HEK293 (cell line): ENCODE data around the gene EEFSEC.

Experiments
- CTCF ChIA-PET: fragments of 350-600 bp; formaldehyde crosslinking; extraction: SDS; loops from one replicate; lab custom pipeline; 2021; ENCODE audit warnings: antibody characterized with exemption; lab: Yijun Ruan, JAX
- POLR2A ChIA-PET: fragments of 300-600 bp; formaldehyde crosslinking; extraction: SDS; loops from one replicate; lab custom pipeline; 2020; ENCODE audit warnings: antibody characterized with exemption, inconsistent platforms; lab: Yijun Ruan, JAX
- H3K27ac ChIP-seq: fragments of 200-500 bp; sonication (Bioruptor generic); 2 replicates; pipeline ENCODE4 v1.5.1; 2014; ENCODE audit warnings: low read depth, low read length, control low read depth, inconsistent platforms; ENCODE audit errors: extremely low read depth
- H3K36me3 ChIP-seq, 2 experiments: fragments of 200-500 bp in 1 of 2; sonication (Bioruptor generic) in 1 of 2; 1 replicate in 1 of 2; 2 replicates in 1 of 2; pipeline ENCODE4 v1.5.1; 2014 to 2017; ENCODE audit warnings: inconsistent platforms in 2 of 2, low read length in 2 of 2; ENCODE audit not compliant: control insufficient read depth in 2 of 2, insufficient read depth in 1 of 2
- H3K4me1 ChIP-seq: fragments of 200-500 bp; sonication (Bioruptor generic); 2 replicates; pipeline ENCODE4 v1.5.1; 2014; ENCODE audit warnings: mild to moderate bottlenecking, low read length, inconsistent platforms; ENCODE audit not compliant: control insufficient read depth, insufficient read depth
- H3K4me3 ChIP-seq: 2 replicates; pipeline ENCODE4 v1.5.1; 2011; ENCODE audit warnings: low read depth, mild to moderate bottlenecking, control low read depth, low read length, moderate library complexity
- H3K9me3 ChIP-seq: fragments of 200-500 bp; sonication (Bioruptor generic); 2 replicates; pipeline ENCODE4 v1.5.1; 2014; ENCODE audit warnings: low read depth, low read length, inconsistent platforms; ENCODE audit not compliant: control insufficient read depth, insufficient read depth
- CTCF ChIP-seq: fragments of 450-650 bp; formaldehyde crosslinking; IDR thresholded peaks from 2 replicates; pipeline ENCODE4 v1.5.1; 2016; ENCODE audit warnings: missing biosample characterization, missing genetic modification characterization
- HOXA7 ChIP-seq: sonication (generic); formaldehyde crosslinking; IDR thresholded peaks from 2 replicates; pipeline ENCODE4 v1.8.1; 2022; ENCODE audit warnings: missing genetic modification reagents, borderline replicate concordance
- HOXD13 ChIP-seq: sonication (generic); formaldehyde crosslinking; IDR thresholded peaks from 2 replicates; pipeline ENCODE4 v1.8.0; 2022; ENCODE audit warnings: missing genetic modification reagents, borderline replicate concordance
- OSR2 ChIP-seq: fragments of 450-650 bp; formaldehyde crosslinking; IDR thresholded peaks from 2 replicates; pipeline ENCODE4 v1.5.1; 2016; ENCODE audit warnings: missing biosample characterization, missing genetic modification characterization
- ZBTB48 ChIP-seq: fragments of 450-650 bp; formaldehyde crosslinking; IDR thresholded peaks from 2 replicates; pipeline ENCODE4 v1.5.1; 2016; ENCODE audit warnings: missing biosample characterization, missing genetic modification characterization
- ZBTB49 ChIP-seq: fragments of 450-650 bp; formaldehyde crosslinking; IDR thresholded peaks from 2 replicates; pipeline ENCODE4 v1.5.1; 2016; ENCODE audit warnings: missing biosample characterization, missing genetic modification characterization, low read depth
- ZFHX2 ChIP-seq: fragments of 450-650 bp; formaldehyde crosslinking; conservative IDR thresholded peaks from 2 replicates; pipeline ENCODE4 v1.5.1; 2016; ENCODE audit warnings: missing biosample characterization, missing genetic modification characterization
- ZNF112 ChIP-seq: fragments of 450-650 bp; formaldehyde crosslinking; IDR thresholded peaks from 2 replicates; pipeline ENCODE4 v1.5.0; 2017; ENCODE audit warnings: missing biosample characterization, missing genetic modification characterization
- ZNF175 ChIP-seq: fragments of 450-650 bp; formaldehyde crosslinking; IDR thresholded peaks from 2 replicates; pipeline ENCODE4 v1.5.1; 2016; ENCODE audit warnings: missing biosample characterization, missing genetic modification characterization
- ZNF2 ChIP-seq: fragments of 450-650 bp; formaldehyde crosslinking; IDR thresholded peaks from 2 replicates; pipeline ENCODE4 v1.5.1; 2016; ENCODE audit warnings: missing biosample characterization, missing genetic modification characterization
- ZNF302 ChIP-seq: fragments of 450-650 bp; formaldehyde crosslinking; IDR thresholded peaks from 2 replicates; pipeline ENCODE4 v1.5.1; 2016; ENCODE audit warnings: missing biosample characterization, missing genetic modification characterization, low read depth
- ZNF335 ChIP-seq: fragments of 450-650 bp; formaldehyde crosslinking; conservative IDR thresholded peaks from 2 replicates; pipeline ENCODE4 v1.5.1; 2016; ENCODE audit warnings: missing biosample characterization, missing genetic modification characterization
- ZNF37A ChIP-seq: fragments of 450-650 bp; IDR thresholded peaks from 2 replicates; pipeline ENCODE4 v1.5.1; 2018; ENCODE audit warnings: missing biosample characterization, missing genetic modification characterization
- ZNF404 ChIP-seq: fragments of 450-650 bp; formaldehyde crosslinking; IDR thresholded peaks from 2 replicates; pipeline ENCODE4 v1.5.1; 2017; ENCODE audit warnings: missing biosample characterization, missing genetic modification characterization
- ZNF561 ChIP-seq: fragments of 450-650 bp; IDR thresholded peaks from 2 replicates; pipeline ENCODE4 v1.5.1; 2018; ENCODE audit warnings: missing biosample characterization, missing genetic modification characterization, borderline replicate concordance
- ZNF629 ChIP-seq: fragments of 450-650 bp; formaldehyde crosslinking; IDR thresholded peaks from 2 replicates; pipeline ENCODE4 v1.5.1; 2017; ENCODE audit warnings: missing biosample characterization, missing genetic modification characterization
- ZNF707 ChIP-seq: fragments of 450-650 bp; formaldehyde crosslinking; IDR thresholded peaks from 2 replicates; pipeline ENCODE4 v1.5.1; 2016; ENCODE audit warnings: missing biosample characterization, missing genetic modification characterization
- ZNF792 ChIP-seq: fragments of 450-650 bp; formaldehyde crosslinking; IDR thresholded peaks from 2 replicates; pipeline ENCODE4 v1.5.1; 2016; ENCODE audit warnings: missing biosample characterization, missing genetic modification characterization
- TF ChIP-seq, protein P1 (sequence below): fragments of 450-650 bp; formaldehyde crosslinking; IDR thresholded peaks from 2 replicates; pipeline ENCODE4 v1.5.1; 2017; ENCODE audit warnings: missing biosample characterization, missing genetic modification characterization
- TF ChIP-seq, protein P2 (sequence below): fragments of 450-650 bp; formaldehyde crosslinking; IDR thresholded peaks from 2 replicates; pipeline ENCODE4 v1.5.1; 2017; ENCODE audit warnings: missing biosample characterization, missing genetic modification characterization
- TF ChIP-seq, protein P3 (sequence below): fragments of 450-650 bp; formaldehyde crosslinking; IDR thresholded peaks from 2 replicates; pipeline ENCODE4 v1.5.1; 2016; ENCODE audit warnings: missing biosample characterization, missing genetic modification characterization
- TF ChIP-seq, protein P4 (sequence below): fragments of 450-650 bp; formaldehyde crosslinking; IDR thresholded peaks from 2 replicates; pipeline ENCODE4 v1.5.1; 2016; ENCODE audit warnings: missing biosample characterization, missing genetic modification characterization

The EEFSEC gene

GRCh38 chr3:128174675-128175590 is 21.7 kb downstream of the EEFSEC start (continued):
- TF ChIP-seq, protein P1, sequence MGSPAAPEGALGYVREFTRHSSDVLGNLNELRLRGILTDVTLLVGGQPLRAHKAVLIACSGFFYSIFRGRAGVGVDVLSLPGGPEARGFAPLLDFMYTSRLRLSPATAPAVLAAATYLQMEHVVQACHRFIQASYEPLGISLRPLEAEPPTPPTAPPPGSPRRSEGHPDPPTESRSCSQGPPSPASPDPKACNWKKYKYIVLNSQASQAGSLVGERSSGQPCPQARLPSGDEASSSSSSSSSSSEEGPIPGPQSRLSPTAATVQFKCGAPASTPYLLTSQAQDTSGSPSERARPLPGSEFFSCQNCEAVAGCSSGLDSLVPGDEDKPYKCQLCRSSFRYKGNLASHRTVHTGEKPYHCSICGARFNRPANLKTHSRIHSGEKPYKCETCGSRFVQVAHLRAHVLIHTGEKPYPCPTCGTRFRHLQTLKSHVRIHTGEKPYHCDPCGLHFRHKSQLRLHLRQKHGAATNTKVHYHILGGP (tag by site-specific recombination): no peak
- 0 out of 2 replicates have a peak, but pooled peaks have one; percentile 23 for TF ChIP-seq ZFHX2 (tag by site-specific recombination)
- TF ChIP-seq, protein P2, sequence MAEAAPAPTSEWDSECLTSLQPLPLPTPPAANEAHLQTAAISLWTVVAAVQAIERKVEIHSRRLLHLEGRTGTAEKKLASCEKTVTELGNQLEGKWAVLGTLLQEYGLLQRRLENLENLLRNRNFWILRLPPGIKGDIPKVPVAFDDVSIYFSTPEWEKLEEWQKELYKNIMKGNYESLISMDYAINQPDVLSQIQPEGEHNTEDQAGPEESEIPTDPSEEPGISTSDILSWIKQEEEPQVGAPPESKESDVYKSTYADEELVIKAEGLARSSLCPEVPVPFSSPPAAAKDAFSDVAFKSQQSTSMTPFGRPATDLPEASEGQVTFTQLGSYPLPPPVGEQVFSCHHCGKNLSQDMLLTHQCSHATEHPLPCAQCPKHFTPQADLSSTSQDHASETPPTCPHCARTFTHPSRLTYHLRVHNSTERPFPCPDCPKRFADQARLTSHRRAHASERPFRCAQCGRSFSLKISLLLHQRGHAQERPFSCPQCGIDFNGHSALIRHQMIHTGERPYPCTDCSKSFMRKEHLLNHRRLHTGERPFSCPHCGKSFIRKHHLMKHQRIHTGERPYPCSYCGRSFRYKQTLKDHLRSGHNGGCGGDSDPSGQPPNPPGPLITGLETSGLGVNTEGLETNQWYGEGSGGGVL: peak; percentile 63

DNA sequence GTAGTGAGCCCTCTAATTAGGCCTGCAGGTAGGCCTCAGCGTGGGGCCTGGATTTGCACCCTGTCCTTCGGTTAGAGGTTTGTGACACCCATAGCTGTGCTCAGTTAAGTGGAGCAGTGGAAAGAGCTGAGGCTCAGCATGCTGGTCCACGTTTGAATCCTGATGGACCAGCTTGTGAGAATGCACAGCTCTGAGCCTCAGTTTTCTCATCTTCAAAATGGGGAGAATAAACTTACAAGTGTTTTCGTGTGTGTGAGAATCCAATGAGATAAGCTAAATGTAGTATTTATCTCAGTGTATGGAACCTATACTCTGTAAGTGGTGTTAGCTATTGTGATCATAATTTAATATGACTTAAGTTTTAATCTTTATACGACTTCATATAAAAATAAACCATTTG is 22.5 kb downstream of the EEFSEC start:
- POLR2A ChIA-PET: interaction anchor here (0.7 kb wide), 1 partner anchor 144 kb away, joined by 3 read pairs; no protein-coding TSS in a partner anchor
- H3K4me1 ChIP-seq: no peaks in the 10 kb centered on the region
- no peaks in the 10 kb centered on the region for H3K36me3 ChIP-seq
- H3K4me3 ChIP-seq: no peak overlapping the region
- no peak for TF ChIP-seq ZNF707 (tag by site-specific recombination)
- no peak for TF ChIP-seq ZBTB49
- TF ChIP-seq ZNF629: no peak
- TF ChIP-seq CTCF: no peak
- no peak for TF ChIP-seq ZNF2
- TF ChIP-seq ZNF792 (tag by site-specific recombination): no peak
- TF ChIP-seq, protein P3, sequence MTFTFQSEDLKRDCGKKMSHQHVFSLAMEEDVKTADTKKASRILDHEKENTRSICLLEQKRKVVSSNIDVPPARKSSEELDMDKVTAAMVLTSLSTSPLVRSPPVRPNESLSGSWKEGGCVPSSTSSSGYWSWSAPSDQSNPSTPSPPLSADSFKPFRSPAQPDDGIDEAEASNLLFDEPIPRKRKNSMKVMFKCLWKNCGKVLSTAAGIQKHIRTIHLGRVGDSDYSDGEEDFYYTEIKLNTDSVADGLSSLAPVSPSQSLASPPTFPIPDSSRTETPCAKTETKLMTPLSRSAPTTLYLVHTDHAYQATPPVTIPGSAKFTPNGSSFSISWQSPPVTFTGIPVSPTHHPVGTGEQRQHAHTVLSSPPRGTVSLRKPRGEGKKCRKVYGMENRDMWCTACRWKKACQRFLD (tag by site-specific recombination): no peak
- no peak for TF ChIP-seq ZNF37A (tag by site-specific recombination)
- CTCF ChIA-PET: interaction anchor here (0.7 kb wide), 1 partner anchor 146 kb away, joined by 3 read pairs; no protein-coding TSS in a partner anchor
- no peaks in the 10 kb centered on the region for H3K9me3 ChIP-seq
- no peak overlapping the region for H3K27ac ChIP-seq

DNA sequence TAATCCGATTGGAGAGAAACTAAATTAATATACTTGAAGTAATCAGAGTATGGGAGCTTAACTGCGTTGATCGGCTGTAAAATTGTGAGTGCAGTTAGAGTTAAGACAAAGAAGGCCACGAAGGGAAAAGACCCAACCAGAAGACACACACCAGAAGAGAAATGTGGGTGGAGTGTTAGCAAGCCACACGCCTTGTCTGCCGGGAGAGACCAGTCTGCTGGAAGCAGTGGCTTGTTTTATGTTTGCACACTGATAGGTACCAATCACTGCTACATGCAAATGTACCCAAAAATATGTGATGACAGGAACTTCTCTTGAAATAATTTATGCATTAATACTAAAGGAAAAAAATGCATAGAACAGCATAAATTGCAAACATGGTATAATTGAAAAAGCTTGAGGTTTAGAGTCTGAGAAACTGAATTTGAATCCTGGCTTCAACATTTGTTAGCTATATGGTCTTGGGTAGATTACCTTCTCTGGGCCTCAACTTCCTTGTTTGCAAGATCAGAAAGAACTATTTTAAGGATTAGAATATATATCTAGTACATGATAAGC is 23.1 kb downstream of the EEFSEC start:
- ChIA-PET CTCF (interaction anchor here (0.7 to 0.8 kb wide), 3 partner anchors 50 to 330 kb away, joined by 3 to 5 read pairs (median 3); no protein-coding TSS in a partner anchor), POLR2A (interaction anchor here (0.7 kb wide), 1 partner anchor 143 kb away, joined by 3 read pairs; no protein-coding TSS in a partner anchor)
- no peak for TF ChIP-seq HOXD13
- TF ChIP-seq ZNF404: no peak
- no peak for TF ChIP-seq ZNF335
- TF ChIP-seq ZNF561 (tag by site-specific recombination): no peak
- no peak for TF ChIP-seq ZNF175 (tag by site-specific recombination)
- no peak for TF ChIP-seq ZNF2
- TF ChIP-seq HOXA7: no peak
- no peak for TF ChIP-seq ZBTB48 (tag by site-specific recombination)
- TF ChIP-seq ZNF112 (tag by site-specific recombination): no peak
- no peak for TF ChIP-seq ZNF302 (tag by site-specific recombination)
- TF ChIP-seq, protein P4, sequence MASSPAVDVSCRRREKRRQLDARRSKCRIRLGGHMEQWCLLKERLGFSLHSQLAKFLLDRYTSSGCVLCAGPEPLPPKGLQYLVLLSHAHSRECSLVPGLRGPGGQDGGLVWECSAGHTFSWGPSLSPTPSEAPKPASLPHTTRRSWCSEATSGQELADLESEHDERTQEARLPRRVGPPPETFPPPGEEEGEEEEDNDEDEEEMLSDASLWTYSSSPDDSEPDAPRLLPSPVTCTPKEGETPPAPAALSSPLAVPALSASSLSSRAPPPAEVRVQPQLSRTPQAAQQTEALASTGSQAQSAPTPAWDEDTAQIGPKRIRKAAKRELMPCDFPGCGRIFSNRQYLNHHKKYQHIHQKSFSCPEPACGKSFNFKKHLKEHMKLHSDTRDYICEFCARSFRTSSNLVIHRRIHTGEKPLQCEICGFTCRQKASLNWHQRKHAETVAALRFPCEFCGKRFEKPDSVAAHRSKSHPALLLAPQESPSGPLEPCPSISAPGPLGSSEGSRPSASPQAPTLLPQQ (tag by site-specific recombination): no peak
- no peak for TF ChIP-seq OSR2

More for the DNA sequence above, 23.1 kb downstream of the EEFSEC start:
- Histone ChIP-seq H3K27ac (no peak overlapping the region), H3K4me1 (no peaks in the 10 kb centered on the region), H3K9me3 (no peaks in the 10 kb centered on the region), H3K4me3 (no peak overlapping the region), H3K36me3 (no peaks in the 10 kb centered on the region)
